Measurements from ENCODE around the gene DNAAF8.
"Not testable (repeated sequence)": the region's sequence is repeated elsewhere in the genome, so short reads cannot be mapped to it uniquely, and the experiment has no call there.

DNAAF8 gene

GRCh38 chr16:4724661-4725270, 9.6 kb upstream of the DNAAF8 start:
- no peak for DNase-seq

- DNase-seq: no peak
Measured at GRCh38 chr16:4726616-4727015, 7.7 kb upstream of the DNAAF8 start.

- DNase-seq: no peak
Measured at GRCh38 chr16:4728676-4729075, 5.7 kb upstream of the DNAAF8 start.

GRCh38 chr16:4729876-4730275, 4.5 kb upstream of the DNAAF8 start:
- DNase-seq: no peak

GRCh38 chr16:4733211-4733742, 1.1 kb upstream of the DNAAF8 start:
- no peak for DNase-seq

GRCh38 chr16:4733747-4734062, 632 bp upstream of the DNAAF8 start:
- peak; percentile 40 for DNase-seq

- peak; percentile 98 for DNase-seq
Measured at GRCh38 chr16:4734730-4735535, 596 bp downstream of the DNAAF8 start.

- no peak for DNase-seq
Measured at GRCh38 chr16:4736546-4736945, 2.2 kb downstream of the DNAAF8 start.

- DNase-seq: no peak
Measured at GRCh38 chr16:4737545-4737944, 3.2 kb downstream of the DNAAF8 start.

GRCh38 chr16:4738370-4738769, 4.0 kb downstream of the DNAAF8 start:
- DNase-seq: not testable (repeated sequence)

- no peak for DNase-seq
Measured at GRCh38 chr16:4743226-4743878, 9.0 kb downstream of the DNAAF8 start.

- no peak for DNase-seq
Measured at GRCh38 chr16:4744555-4745273, 10.4 kb downstream of the DNAAF8 start.

GRCh38 chr16:4745274-4745569, 10.9 kb downstream of the DNAAF8 start:
- DNase-seq: no peak

- no peak for DNase-seq
Measured at GRCh38 chr16:4746215-4746614, 11.9 kb downstream of the DNAAF8 start.

- DNase-seq: no peak
Measured at GRCh38 chr16:4746991-4747574, 12.7 kb downstream of the DNAAF8 start.

- no peak for DNase-seq
Measured at GRCh38 chr16:4747906-4748681, 13.8 kb downstream of the DNAAF8 start.

- DNase-seq: no peak
Measured at GRCh38 chr16:4748682-4749411, 14.5 kb downstream of the DNAAF8 start.

- no peak for DNase-seq
Measured at GRCh38 chr16:4749700-4750257, 15.4 kb downstream of the DNAAF8 start.

- no peak for DNase-seq
Measured at GRCh38 chr16:4750896-4751295, 16.6 kb downstream of the DNAAF8 start.

GRCh38 chr16:4752351-4753100, 18.2 kb downstream of the DNAAF8 start:
- DNase-seq: no peak
